ACHN (cell line): ENCODE results near the gene VOPP1.

Experiments
- DNase-seq: peaks from one replicate; pipeline ENCODE4 v3.0.0-alpha.2; 2015
- in situ Hi-C: cut with HindIII; loops from 2 replicates; pipeline ENCODE4 v1.10.0; 2017; ENCODE audit warnings: low sequenced_read_pairs, low pct_ligation_motif_present, low pct_unique_long_range_greater_than_20kb

The VOPP1 gene

GRCh38 chr7:55502124-55502857, 70.0 kb downstream of the VOPP1 start:
- no peak for DNase-seq
- in situ Hi-C loops, result no loop called here

- in situ Hi-C loops, result no loop called here
- no peak for DNase-seq
Observed at GRCh38 chr7:55501611-55502010, 70.7 kb downstream of the VOPP1 start.

GRCh38 chr7:55500117-55500756, 72.1 kb downstream of the VOPP1 start:
- in situ Hi-C loops, result no loop called here

GRCh38 chr7:55499591-55499990, 72.7 kb downstream of the VOPP1 start:
- no peak for DNase-seq
- in situ Hi-C loops, result no loop called here

More at GRCh38 chr7:55500117-55500756, 72.1 kb downstream of the VOPP1 start:
- no peak for DNase-seq

GRCh38 chr7:55498770-55499169, 73.5 kb downstream of the VOPP1 start:
- DNase-seq, result no peak
- in situ Hi-C loops, result no loop called here

GRCh38 chr7:55498142-55498541, 74.2 kb downstream of the VOPP1 start:
- in situ Hi-C loops, result no loop called here
- DNase-seq, result no peak

GRCh38 chr7:55497521-55497920, 74.8 kb downstream of the VOPP1 start:
- in situ Hi-C loops, result no loop called here
- DNase-seq, result no peak

GRCh38 chr7:55496906-55497305, 75.4 kb downstream of the VOPP1 start:
- no peak for DNase-seq
- in situ Hi-C loops, result no loop called here

GRCh38 chr7:55494951-55495350, 77.4 kb downstream of the VOPP1 start:
- DNase-seq, result no peak
- in situ Hi-C loops, result no loop called here

GRCh38 chr7:55493408-55493807, 78.9 kb downstream of the VOPP1 start:
- in situ Hi-C loops, result no loop called here
- DNase-seq, result no peak

- DNase-seq, result no peak
- in situ Hi-C loops, result no loop called here
Observed at GRCh38 chr7:55491346-55491745, 81.0 kb downstream of the VOPP1 start.

GRCh38 chr7:55490099-55490498, 82.2 kb downstream of the VOPP1 start:
- DNase-seq, result no peak
- in situ Hi-C loops, result no loop called here

GRCh38 chr7:55489552-55489951, 82.8 kb downstream of the VOPP1 start:
- DNase-seq, result no peak
- in situ Hi-C loops, result no loop called here

- in situ Hi-C loops, result no loop called here
- DNase-seq, result no peak
Observed at GRCh38 chr7:55488804-55489340, 83.4 kb downstream of the VOPP1 start.

- in situ Hi-C loops, result no loop called here
Observed at GRCh38 chr7:55488216-55488615, 84.1 kb downstream of the VOPP1 start.

GRCh38 chr7:55486991-55487390, 85.3 kb downstream of the VOPP1 start:
- in situ Hi-C loops, result no loop called here

More at GRCh38 chr7:55488216-55488615, 84.1 kb downstream of the VOPP1 start:
- DNase-seq, result no peak

GRCh38 chr7:55486192-55486590, 86.1 kb downstream of the VOPP1 start:
- DNase-seq, result no peak
- in situ Hi-C loops, result no loop called here

More at GRCh38 chr7:55486991-55487390, 85.3 kb downstream of the VOPP1 start:
- DNase-seq, result no peak

- in situ Hi-C loops, result no loop called here
- no peak for DNase-seq
Observed at GRCh38 chr7:55485501-55486191, 86.7 kb downstream of the VOPP1 start.

GRCh38 chr7:55484834-55485233, 87.5 kb downstream of the VOPP1 start:
- in situ Hi-C loops, result no loop called here
- no peak for DNase-seq
